HT-29 (cell line): ENCODE measurements around the gene GATB. TPM values are rescaled to one million over a fixed set of nuclear protein-coding genes. Genes with fewer than 3 reads are reported as not detected.
"Not testable (repeated sequence)": the region's sequence is repeated elsewhere in the genome, so short reads cannot be mapped to it uniquely, and the experiment has no call there.

Experiments used
- DNase-seq: peaks from one replicate; pipeline ENCODE4 v3.0.0-alpha.2; 2015; ENCODE audit warnings: low spot score
- total RNA-seq: library from RNA; depleted of rRNA; stranded (reverse); fragments of >200 nt; shearing (Covaris generic); gene quantifications from 2 replicates; pipeline ENCODE4 v1.2.3, GENCODE V29; 2014

Gene GATB
- total RNA-seq, 1 experiment from 2014 or later = 14.1 TPM

DNA sequence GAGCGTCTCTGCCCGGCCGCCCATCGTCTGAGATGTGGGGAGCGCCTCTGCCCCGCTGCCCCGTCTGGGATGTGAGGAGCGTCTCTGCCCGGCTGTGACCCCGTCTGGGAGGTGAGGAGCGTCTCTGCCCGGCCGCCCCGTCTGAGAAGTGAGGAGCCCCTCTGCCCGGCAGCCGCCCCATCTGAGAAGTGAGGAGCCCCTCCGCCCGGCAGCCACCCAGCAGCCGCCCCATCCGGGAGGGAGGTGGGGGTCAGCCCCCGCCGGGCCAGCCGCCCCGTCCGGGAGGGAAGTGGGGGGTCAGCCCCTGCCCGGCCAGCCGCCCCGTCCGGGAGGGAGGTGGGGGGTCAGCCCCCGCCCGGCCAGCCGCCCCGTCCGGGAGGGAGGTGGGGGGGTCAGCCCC lies 29.1 kb downstream of the GATB start:
- DNase-seq = not testable (repeated sequence)

DNA sequence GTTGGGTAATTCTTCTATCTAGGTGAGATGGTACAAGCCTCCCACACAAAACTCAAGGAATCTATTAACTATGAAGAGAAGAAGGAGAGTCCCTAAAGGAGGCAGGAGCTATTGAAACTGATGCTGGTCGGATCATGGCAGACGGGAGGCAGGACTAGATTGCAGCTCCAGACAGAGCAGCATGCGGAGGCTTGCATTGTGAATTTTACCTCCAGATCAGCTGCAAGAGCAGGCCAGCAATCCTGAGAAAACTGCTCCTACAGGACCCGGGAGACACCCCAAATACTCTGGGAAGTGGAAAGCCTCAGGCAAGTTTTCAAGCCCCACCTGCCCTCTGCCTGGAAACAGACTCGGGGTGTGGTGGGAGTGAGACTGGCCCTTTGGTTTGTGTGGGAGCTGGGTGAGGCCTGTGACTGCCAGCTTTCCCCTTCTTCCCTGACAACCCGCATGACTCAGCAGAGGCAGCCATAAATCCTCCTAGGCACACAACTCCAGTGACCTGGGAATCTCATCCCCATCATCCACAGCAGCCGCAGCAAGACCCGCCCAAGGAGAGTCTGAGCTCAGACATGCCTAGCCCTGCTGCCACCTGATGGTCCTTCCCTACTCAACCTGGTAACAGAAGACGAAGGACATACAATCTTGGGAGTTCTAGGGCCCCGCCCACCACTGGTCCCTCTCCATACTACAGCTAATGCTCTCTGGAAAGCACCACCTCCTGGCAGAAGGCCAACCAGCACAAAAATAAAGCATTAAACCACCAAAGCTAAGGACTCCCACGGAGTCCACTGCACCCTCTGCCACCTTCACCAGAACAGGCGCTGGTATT lies 30.9 kb downstream of the GATB start:
- DNase-seq = peak; percentile 25

DNA sequence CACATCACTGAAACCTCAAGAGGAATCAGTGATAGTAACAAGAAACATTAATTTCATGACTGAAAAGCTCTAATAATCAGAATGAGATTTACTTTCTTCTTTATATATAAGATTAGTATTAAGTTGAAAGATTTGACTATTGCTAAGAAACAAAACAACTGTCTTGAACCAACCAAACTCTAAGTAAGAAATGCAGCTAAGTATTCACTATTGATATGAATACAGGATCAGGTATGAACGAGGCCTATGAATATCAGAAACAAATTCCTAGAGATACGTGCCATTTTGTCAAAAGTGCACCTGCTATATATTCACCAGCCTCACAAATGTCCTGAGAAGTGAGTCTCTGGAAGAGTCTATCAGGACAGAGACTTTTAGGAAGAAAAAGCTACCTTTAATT lies 32.1 kb downstream of the GATB start:
- no peak for DNase-seq

DNA sequence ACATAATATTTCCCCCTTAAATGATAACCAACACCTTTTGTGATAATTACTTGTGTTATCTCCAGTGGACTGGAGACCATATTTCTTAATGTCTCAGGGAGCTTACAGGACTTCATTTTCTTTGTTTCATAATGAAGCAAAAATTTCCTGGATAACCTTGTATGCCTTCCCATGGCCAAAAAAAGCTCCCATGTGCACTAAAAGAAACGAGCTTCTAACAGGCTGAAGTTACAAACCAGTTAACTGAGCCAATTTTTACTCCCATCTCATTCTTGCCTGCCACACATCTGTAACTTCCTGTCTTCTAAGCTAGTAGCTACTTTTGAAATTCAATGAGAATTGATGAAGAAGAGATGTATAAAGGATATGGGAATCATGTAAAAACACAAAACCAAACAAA lies 32.8 kb downstream of the GATB start:
- DNase-seq = no peak

DNA sequence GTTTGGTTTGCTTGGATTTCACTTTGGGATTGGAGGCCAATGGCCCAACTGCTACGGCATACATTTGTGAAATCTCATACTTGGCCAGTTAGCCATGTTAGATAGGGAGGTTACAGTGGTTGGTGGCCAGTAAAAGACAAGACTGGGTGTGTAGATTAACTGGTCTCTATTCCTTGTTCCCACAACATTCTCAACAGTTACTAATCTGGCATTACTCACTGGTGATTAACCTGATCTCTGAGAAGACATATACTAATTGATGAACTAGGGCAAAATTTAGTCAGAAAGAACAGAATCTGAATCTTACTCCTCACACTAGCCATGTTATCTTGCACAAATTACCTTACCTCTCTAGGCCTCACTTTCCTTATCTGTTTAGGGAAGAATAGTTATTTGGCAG lies 33.4 kb downstream of the GATB start:
- DNase-seq = no peak

DNA sequence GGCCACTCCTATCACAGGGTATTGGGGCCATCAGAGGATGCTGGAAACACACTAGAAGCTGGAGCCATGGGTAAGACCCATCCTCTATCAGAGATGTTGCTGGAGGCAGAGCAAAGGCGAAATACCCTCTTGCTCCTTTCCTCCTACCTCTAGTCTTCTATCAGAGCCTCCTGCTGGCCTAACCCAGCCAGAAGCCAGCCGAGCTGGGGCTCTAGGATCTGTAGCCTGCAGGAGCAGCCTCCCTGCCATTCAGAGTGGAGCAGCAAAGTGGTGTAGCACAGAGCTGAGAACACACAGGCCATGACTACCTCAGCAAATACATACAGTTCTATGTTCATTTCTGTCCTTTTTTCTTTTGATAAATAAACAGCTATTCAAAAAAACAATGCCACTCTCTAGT lies 35.7 kb downstream of the GATB start:
- no peak for DNase-seq

DNA sequence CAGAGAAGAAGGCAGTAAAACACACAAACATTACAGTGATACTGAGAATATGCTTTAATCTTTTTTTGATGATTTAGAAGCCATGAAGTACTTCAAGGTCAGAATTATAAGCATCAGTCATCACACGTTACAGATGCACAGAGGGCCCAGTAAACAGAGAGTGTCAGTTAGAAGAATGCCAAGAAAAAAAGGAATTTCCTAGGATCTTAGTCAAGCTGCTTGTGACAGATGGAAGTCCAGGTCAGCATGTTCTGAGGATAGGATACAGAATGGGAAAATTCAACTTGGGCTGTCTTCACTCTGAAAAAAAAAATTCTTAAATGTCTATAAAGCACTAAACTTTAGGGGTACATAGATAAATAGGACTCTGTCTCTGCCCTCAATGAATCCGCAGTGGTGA lies 38.9 kb downstream of the GATB start:
- DNase-seq = no peak

DNA sequence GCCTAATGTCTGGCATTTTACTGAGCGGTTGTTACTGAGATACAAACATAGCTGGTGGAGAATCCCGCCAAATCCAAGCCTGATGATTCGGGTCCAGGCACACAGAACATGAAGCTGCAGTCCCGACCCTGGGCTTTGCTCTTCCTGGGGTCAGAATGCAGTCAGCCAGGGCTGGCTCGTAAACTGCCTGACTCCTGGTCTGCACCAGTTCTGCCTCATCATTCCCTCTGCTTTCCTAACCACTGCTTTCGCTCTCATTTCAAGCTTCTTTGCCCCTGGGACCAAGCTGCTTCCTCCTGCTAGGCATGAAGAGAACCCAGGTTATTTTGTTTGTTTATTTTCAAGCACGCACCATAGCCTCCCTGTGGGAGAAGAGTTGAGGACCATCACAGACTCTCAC lies 39.3 kb downstream of the GATB start:
- no peak for DNase-seq

DNA sequence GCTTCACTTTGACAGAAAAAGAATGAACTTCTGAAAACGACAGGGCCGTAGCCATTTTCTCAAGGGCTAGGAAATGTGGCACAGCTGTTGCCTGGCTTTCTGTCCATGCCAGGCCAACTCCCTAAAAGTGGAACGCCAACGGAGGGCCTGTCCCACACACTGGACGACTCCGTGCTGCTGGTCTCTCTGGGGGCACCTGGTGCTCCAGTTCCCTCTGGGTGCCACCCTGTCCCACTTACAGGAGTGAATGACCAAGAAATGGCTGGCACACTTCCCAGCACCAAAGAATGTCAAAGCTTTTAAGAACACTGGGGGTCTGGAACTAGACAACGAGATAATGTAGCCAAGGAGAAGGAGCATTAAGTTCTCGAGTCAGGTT lies 40.9 kb downstream of the GATB start:
- no peak for DNase-seq

DNA sequence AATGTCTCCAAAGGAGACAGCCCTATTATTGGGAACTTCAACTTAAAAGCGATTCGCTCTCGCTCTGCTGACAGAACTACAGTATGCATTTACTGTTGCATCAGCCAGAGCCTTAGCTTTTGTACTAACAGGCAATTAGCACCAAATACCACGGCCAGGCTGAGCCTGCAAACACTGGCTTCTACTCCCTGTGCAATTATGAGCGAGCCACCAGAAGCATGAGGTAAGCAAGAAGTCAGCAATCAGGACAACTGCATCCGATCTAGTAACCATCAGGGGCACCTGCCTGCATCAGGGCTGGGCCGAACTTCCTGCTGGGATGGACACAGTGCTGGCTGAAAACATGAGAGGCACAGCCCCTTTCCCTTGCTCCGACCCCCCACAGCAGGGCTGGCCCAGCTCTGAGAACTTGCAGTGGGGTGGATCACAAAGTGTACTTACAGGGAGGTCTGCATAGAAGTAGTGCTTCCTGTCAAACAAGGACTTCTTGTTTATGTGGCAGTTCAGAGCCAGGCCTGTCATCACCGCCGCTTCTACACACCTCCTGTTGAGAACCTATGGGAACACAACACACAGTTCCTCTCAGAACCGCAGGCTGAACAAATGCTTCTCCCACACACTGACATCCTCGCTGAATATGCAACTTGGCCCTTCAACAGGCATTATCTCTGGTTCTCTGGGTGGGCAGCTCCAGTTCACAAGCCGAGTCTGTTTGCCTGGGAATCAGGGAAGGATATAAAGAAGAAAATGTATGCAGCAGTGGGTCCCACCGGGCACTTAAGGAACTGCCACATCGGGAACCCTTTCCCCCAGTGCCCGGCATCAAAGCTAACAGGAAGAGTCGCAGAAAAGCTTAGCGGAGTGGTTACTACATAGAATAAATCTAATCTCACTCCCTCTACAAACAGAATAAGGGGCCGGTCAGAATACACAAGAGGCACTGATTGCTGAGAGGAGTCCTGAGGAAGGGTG lies 41.5 kb downstream of the GATB start:
- no peak for DNase-seq

DNA sequence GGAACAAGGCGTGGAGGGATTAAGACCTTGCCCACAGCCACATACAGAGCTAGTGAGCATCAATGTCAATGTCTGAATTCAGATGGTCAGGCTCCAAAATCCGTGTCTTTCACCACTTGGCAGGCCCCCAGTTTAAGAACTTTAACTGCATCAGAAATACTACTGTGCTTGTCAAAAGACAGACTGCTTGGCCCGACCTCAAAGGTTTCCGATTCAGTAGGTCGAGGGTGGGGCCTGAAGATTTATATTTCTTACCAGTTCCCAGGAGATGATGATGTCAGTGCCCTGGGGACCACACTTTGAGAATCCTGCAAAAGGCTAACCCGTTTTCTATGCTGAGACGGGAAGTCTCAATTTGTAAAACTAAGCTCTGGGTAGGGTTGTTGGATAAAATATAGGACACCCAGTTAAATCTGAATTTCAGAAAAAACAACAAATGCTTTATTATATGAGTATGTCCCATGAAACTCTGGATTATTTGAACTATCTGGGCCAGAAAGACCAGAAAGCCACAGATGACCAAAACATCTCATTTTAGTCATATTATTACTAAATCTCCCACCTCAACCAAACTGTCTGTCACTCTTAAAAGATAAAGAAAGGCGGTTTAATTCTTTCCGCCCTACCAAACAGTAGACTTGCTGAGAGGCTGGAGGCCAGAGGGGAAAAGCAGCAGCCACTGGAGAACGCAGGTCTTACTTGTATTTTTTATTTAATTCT lies 42.7 kb downstream of the GATB start:
- DNase-seq = no peak

DNA sequence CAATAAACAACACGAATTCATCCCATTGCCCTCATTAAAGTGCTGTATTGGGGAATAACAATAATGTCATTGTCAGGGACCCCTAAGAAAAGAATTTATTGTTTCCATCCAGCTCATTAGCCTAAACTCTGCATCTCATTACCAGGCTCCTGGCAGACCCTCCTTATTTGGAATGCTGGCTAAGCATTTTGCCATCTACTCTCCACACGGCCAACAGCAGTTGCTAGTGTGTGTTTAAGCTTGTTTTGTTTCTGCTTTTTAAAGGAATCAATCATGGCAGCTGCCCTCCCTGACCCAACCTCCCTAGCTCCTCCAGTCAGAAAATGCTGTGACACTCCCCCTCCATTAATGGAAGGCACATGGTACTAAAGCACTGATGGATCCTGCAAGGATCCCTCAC lies 43.5 kb downstream of the GATB start:
- DNase-seq = no peak

DNA sequence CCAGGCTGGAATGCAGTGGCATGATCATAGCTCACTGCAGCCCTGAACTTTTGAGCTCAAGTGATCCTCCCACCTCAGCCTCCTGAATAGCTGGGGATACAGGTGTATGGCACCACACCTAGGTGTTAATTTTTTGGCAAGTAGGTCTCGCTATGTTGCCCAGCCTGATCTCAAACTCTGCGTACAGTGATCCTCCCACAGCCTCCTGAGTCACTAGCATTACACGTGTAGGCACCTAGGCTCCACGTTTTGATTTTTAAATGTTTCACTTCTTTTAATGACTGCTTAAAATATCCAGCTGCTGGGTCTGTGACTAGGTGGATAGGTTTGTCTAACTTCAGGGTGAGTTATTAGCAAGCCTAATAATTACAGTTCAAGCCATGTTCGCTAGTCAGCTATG lies 44.5 kb downstream of the GATB start:
- no peak for DNase-seq

DNA sequence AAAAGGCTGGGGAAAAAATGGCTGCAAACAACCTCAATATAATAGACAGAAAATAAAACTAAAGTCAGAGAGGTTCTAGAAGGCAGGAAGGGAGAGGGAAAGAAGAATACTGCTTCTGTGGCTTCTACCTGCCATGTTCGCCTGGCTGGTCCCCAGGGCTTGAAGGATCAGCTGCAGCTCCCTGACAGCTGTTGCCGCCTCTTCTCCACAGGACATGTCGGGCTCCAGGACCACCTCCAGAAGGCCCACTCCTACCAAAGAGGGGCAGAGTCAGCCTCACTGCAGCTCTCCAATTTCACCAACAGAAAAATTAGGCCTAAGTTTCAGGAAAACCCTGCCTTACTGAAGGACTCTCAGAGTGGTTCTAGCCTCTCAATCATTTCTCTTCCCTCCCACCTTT lies 44.9 kb downstream of the GATB start:
- no peak for DNase-seq

DNA sequence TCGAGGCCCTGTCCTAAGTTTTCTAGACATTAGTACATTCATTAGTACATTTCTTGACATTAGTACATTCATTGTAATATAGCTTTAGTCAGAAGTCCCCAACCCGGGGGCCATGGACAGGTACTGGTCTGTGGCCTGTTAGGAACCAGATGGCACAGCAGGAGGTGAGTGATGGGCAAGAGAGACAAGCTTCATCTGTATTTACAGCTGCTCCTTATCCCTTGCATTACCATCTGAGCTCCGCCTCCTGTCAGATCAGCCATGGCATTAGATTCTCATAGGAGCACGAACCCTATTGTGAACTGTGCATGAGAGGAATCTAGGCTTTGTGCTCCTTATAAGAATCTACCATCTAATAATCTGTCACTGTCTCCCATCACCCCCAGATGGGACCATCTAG lies 48.0 kb downstream of the GATB start:
- no peak for DNase-seq

DNA sequence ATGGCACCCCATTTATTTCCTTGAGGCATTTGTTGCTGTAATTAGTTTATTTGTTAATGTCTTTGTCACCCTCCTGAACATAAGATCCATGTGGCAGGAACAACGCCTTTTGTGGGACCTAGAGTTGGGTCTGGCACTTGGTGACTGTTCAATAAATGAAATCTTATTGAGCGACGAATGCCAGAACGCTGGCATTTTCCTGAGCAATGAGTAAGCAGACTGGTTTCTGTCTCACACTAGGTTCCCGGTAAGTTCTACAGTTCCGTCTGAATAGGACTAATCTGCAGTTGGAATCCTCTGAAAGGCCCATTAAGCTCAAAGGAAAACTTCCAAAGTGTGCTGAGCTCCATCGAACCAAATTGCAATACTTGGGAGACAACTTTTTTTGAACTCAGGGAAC lies 49.2 kb downstream of the GATB start:
- no peak for DNase-seq

DNA sequence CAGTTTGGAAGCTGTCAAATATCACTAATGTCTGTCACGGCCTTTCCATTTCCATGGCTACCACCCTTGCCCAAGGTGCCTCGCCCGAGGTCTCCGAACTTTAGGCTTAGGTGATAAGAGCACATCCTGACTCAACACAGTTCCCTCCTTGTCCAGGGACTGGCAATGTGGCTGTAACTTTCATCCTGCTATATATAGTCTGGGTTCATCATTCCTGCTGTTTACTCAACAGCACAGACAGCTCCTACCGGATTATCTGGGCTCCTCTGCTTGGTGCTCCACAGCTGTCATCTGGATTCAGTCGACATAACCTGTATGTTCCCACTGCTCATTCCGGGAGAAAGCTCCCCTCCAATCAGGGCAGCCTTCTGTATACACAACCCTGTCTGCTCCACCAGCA lies 51.2 kb downstream of the GATB start:
- no peak for DNase-seq

DNA sequence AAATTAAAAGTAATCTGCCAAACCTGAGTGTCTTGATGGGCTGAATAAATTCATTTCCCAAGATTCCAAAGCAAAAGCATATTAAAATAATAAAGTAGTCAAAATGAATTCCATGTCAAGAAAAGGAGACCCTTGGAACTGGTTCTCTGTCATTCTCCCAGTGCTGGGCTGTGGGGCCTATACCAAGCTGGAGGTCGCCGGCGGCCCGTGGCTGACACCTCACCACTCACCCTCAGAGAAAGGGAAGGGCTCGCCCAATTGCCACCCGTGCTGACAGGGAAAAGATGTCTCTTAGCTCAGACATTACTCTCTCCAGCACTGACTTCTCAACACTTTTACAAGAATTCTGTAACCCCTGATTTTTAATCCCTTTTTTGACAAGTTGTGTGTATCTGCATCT lies 51.7 kb downstream of the GATB start:
- DNase-seq = no peak

DNA sequence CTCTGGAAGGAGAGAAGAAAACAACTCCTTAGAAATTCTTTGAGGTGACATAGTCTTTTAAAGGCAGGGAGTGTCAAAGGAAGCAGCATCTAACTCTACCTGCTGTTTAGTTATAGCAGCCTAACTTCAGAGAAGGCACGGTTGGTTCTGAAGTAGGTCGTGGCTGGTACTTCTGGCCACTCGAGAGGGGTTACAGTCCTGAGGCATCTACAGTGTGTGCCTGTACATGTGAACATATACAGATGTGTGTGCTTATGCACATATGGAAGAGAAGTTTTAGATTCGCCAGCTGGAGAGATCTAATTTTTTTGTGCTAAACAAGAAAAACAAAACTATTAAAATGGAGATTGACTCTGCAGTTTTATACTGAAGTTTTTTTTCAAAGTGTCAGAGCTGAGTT lies 52.7 kb downstream of the GATB start:
- DNase-seq = no peak

DNA sequence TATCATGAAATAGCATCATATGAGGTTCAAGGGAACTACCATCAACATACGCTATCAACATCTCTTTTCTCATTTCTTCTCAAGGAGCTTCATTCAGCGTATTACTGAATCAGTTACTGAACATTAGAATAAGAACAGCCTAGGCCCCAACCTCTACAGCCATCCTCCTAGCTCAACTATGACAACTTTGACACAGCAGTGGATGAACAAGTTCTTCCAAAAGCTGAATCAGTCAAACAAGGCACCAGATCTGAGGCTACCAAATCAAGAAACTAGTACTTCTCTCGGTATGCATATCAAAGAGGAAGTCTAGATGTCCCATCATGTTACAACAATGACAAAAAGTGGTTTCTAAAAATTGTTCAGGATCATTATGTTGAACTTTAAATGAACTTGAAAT lies 57.4 kb downstream of the GATB start:
- DNase-seq = no peak

DNA sequence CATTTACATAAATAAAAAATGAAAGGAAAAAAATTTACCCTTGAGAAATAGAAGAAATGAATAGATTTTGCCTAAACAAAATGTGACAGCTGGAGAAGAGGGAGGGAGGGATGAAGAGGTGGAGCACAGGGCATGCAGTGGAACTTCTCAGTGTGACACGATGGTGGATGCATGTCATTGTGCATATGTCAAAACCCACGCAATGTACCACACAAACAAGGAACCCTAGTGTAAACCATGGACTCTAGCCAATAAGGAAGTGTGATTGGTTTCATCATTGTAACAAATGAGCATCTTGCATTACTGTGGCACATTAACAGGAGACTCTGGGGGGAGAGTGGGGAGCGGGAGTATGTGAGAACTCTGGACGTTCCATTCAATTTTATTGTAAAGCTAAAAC lies 58.6 kb downstream of the GATB start:
- DNase-seq = no peak
